ENCODE results near the gene MEIOC. TPM values are rescaled to one million over a fixed set of nuclear protein-coding genes. Genes with fewer than 3 reads are reported as not detected.

The MEIOC gene
- total RNA-seq, 4 donors from 2014 or later, result not detected

DNA sequence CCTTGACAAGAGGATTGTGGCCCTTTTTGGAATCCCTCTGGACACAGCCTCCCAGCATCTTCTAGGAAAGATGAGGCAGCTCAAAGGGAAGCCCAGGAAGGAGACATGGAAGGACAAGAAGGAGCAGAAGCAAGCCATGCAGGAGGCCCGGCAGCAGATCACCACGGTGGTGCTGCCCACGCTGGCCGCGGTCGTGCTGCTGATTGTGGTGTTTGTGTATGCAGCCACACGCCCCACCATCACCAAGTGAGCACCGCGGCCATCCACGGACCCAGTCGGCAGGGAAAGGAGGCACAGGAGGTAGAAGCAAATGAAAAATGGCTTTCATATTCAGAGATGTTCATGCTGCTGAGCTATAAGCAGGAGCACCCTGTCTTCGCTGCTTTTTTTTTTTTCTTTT is 10.9 kb upstream of the MEIOC start:
- ATAC-seq (no peak), DNase-seq (no peak)
- in situ Hi-C loops (cut with MboI; ENCODE audit: low sequenced_read_pairs in 4 of 4) (loop anchor here in 1 of 4 donors (25.0 kb wide), 1 partner anchor 108 kb away; no protein-coding TSS in a partner anchor), intact Hi-C loops (cut with DNase I; ENCODE audit: low total_unique reads) (no loop called here)
- Histone ChIP-seq H3K27me3 (peaks cover 3 to 8% (median 4%) of the 10 kb centered on the region in 3 donors), H3K4me1 (no peaks in the 10 kb centered on the region), H3K36me3 (no peaks in the 10 kb centered on the region), H3K9me3 (no peaks in the 10 kb centered on the region), H3K4me3 (no peak overlapping the region), H3K27ac (no peak overlapping the region)
- TF ChIP-seq, protein P1, sequence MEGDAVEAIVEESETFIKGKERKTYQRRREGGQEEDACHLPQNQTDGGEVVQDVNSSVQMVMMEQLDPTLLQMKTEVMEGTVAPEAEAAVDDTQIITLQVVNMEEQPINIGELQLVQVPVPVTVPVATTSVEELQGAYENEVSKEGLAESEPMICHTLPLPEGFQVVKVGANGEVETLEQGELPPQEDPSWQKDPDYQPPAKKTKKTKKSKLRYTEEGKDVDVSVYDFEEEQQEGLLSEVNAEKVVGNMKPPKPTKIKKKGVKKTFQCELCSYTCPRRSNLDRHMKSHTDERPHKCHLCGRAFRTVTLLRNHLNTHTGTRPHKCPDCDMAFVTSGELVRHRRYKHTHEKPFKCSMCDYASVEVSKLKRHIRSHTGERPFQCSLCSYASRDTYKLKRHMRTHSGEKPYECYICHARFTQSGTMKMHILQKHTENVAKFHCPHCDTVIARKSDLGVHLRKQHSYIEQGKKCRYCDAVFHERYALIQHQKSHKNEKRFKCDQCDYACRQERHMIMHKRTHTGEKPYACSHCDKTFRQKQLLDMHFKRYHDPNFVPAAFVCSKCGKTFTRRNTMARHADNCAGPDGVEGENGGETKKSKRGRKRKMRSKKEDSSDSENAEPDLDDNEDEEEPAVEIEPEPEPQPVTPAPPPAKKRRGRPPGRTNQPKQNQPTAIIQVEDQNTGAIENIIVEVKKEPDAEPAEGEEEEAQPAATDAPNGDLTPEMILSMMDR (IDR thresholded peaks at IDR 0.05 in 4 of 5, conservative IDR thresholded peaks at IDR 0.05 in 1 of 5), result no peak

DNA sequence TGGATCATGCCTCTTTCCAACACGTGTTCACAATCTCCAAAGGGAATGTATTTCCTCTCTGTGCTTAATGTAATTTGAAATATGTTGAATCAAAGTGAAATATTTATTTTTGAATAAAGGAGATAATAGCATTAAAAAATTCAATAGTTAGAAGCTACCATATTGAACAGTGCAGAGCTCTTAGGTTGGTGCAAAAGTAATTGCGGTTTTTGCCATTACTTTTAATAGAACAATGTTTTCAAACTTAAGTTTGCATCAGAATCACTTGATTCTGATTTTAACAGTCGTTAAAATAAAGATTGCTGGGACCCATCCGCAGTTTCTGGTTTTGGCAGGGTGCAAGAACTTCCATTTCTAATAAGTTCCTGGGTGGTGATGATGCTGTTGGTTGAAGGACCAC is 10.0 kb upstream of the MEIOC start:
- ATAC-seq, result no peak

DNA sequence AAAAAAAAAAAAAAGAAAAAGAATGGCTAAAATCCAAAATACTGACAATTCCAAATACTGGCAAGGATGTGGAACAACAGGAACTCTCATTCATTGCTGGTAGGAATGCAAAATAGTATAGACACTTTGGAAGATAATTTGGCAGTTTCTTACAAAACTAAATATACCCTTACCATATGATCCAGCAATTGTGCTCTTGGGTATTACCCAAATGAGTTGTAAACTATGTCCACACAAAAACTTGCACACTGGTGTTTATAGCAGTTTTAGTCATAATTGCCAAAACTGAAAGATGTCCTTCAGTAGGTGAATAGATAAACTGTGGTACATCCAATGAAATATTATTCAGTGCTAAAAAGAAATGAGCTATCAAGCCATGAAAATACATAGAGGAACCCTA is 8.5 kb upstream of the MEIOC start:
- ATAC-seq (no peak), DNase-seq (no peak)
- no peak for TF ChIP-seq POLR2A (IDR thresholded peaks at IDR 0.05)
- TF ChIP-seq, protein P1 (IDR thresholded peaks at IDR 0.05 in 4 of 5, conservative IDR thresholded peaks at IDR 0.05 in 1 of 5), result no peak
- Histone ChIP-seq H3K27me3 (peaks cover 5 to 12% (median 10%) of the 10 kb centered on the region in 3 donors), H3K36me3 (no peaks in the 10 kb centered on the region), H3K9me3 (no peaks in the 10 kb centered on the region), H3K27ac (no peak overlapping the region), H3K4me3 (no peak overlapping the region), H3K4me1 (no peaks in the 10 kb centered on the region)
- intact Hi-C loops (cut with DNase I; ENCODE audit: low total_unique reads) (no loop called here), in situ Hi-C loops (cut with MboI; ENCODE audit: low sequenced_read_pairs in 4 of 4) (loop anchor here in 1 of 4 donors (25.0 kb wide), 1 partner anchor 110 kb away; no protein-coding TSS in a partner anchor)

More for the DNA sequence above, 10.0 kb upstream of the MEIOC start:
- intact Hi-C loops (cut with DNase I; ENCODE audit: low total_unique reads) (no loop called here), in situ Hi-C loops (cut with MboI; ENCODE audit: low sequenced_read_pairs in 4 of 4) (loop anchor here in 1 of 4 donors (25.0 kb wide), 1 partner anchor 109 kb away; no protein-coding TSS in a partner anchor)
- Histone ChIP-seq H3K27ac (no peak overlapping the region), H3K36me3 (no peaks in the 10 kb centered on the region), H3K9me3 (no peaks in the 10 kb centered on the region), H3K27me3 (peaks cover 3 to 8% (median 4%) of the 10 kb centered on the region in 3 donors), H3K4me3 (no peak overlapping the region), H3K4me1 (no peaks in the 10 kb centered on the region)
- DNase-seq, result no peak
- TF ChIP-seq, protein P1 (IDR thresholded peaks at IDR 0.05 in 4 of 5, conservative IDR thresholded peaks at IDR 0.05 in 1 of 5), result no peak
- TF ChIP-seq POLR2A (IDR thresholded peaks at IDR 0.05), result no peak

DNA sequence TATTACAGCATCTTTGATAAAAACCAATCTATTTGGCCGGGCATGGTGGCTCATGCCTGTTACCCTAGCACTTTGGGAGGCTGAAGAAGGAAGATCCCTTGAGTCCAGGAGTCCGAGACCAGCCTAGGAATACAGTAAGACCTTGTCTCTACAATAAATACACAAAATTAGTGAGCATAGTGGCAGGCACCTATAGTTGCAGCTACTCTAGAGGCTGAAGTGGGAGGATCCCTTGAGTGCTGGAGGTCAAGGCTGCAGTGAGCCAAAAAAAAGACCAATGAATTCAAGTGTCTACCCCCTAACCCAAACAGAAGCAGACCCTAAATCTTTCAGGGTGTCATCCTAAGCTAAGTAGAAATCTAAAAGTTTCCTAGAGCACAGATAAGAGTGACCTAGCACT is 7.3 kb upstream of the MEIOC start:
- H3K9me3 ChIP-seq, result no peaks in the 10 kb centered on the region
- H3K27me3 ChIP-seq, result peaks cover 12 to 20% (median 17%) of the 10 kb centered on the region in 3 donors
- no peaks in the 10 kb centered on the region for H3K36me3 ChIP-seq
- ATAC-seq (no peak), DNase-seq (no peak)
- H3K4me1 ChIP-seq, result no peaks in the 10 kb centered on the region
- no peak overlapping the region for H3K27ac ChIP-seq
- H3K4me3 ChIP-seq, result no peak overlapping the region
- no peak for TF ChIP-seq POLR2A (IDR thresholded peaks at IDR 0.05)
- TF ChIP-seq, protein P1 (IDR thresholded peaks at IDR 0.05 in 4 of 5, conservative IDR thresholded peaks at IDR 0.05 in 1 of 5), result no peak
- in situ Hi-C loops (cut with MboI; ENCODE audit: low sequenced_read_pairs in 4 of 4), result loop anchor here in 1 of 4 donors (25.0 kb wide), 1 partner anchor 112 kb away; no protein-coding TSS in a partner anchor
- intact Hi-C loops (cut with DNase I; ENCODE audit: low total_unique reads), result no loop called here

DNA sequence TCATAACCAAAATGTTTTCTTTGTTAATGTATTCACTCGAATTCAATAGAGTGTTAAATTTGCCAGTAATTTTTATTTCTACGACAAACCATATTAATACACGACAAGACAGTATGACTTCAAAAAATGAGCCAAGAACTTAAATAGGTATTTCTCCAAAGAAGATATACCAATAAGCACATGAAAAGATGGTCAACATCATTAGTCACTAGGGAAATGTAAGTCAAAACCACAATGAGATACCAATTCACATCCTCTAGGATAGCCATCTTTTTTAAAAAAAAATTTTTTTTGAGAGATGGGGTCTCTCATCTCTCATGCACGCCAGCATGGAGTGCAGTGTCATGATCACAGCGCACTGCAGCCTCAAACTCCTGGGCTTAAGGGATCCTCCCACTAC is 5.0 kb upstream of the MEIOC start:
- Histone ChIP-seq H3K9me3 (no peaks in the 10 kb centered on the region), H3K27ac (no peak overlapping the region), H3K4me1 (no peaks in the 10 kb centered on the region), H3K4me3 (no peak overlapping the region), H3K36me3 (no peaks in the 10 kb centered on the region), H3K27me3 (peaks cover 23 to 37% (median 29%) of the 10 kb centered on the region in 3 donors)
- ATAC-seq (no peak), DNase-seq (no peak)
- intact Hi-C loops (cut with DNase I; ENCODE audit: low total_unique reads), result no loop called here
- in situ Hi-C loops (cut with MboI; ENCODE audit: low sequenced_read_pairs in 4 of 4), result no loop called here
- TF ChIP-seq, protein P1 (IDR thresholded peaks at IDR 0.05 in 4 of 5, conservative IDR thresholded peaks at IDR 0.05 in 1 of 5), result no peak
- TF ChIP-seq POLR2A (IDR thresholded peaks at IDR 0.05), result no peak

Data from gastrocnemius medialis (tissue), 4 donors.